OCI-LY7 (cell line): ENCODE data around the gene PCYT2. TPM values are rescaled to one million over a fixed set of nuclear protein-coding genes. Genes with fewer than 3 reads are reported as not detected.

Experiments
- BruUV-seq: library from RNA; stranded (reverse); fragments of 400-500 nt; replicated peaks from 2 replicates; lab custom pipeline; 2021; lab: Mats Ljungman, UMichigan
- CTCF ChIA-PET: fragments of 300-600 bp; sonication (Branson Sonifier 250); formaldehyde crosslinking; loops from one replicate; lab custom pipeline; 2022; ENCODE audit warnings: antibody characterized with exemption; ENCODE audit not compliant: unreplicated experiment; lab: Charles Lee
- POLR2A ChIA-PET: fragments of 300-600 bp; sonication (Branson Sonifier 250); formaldehyde crosslinking; loops from one replicate; lab custom pipeline; 2022; ENCODE audit warnings: antibody characterized with exemption; lab: Charles Lee
- DNase-seq: peaks from one replicate; pipeline ENCODE4 v3.0.0-alpha.2; 2015; ENCODE audit warnings: low spot score
- H2AFZ ChIP-seq: fragments of 200-600 bp; sonication (generic), shearing (Covaris generic); 2 replicates; pipeline ENCODE4 v1.6.1; 2014; ENCODE audit warnings: mild to moderate bottlenecking, antibody characterized with exemption, low read length, moderate library complexity
- H3K27ac ChIP-seq: fragments of 200-600 bp; sonication (generic); 2 replicates; pipeline ENCODE4 v1.5.1; 2014; ENCODE audit warnings: mixed run types, low read depth, mild to moderate bottlenecking, moderate library complexity, low read length, inconsistent platforms; ENCODE audit not compliant: poor library complexity, severe bottlenecking
- H3K36me3 ChIP-seq: fragments of 200-600 bp; sonication (generic); 2 replicates; pipeline ENCODE4 v1.6.1; 2014; ENCODE audit warnings: mild to moderate bottlenecking, antibody characterized with exemption, low read length, moderate library complexity, mixed read lengths; ENCODE audit not compliant: insufficient read depth
- H3K4me1 ChIP-seq: fragments of 200-600 bp; sonication (generic); 2 replicates; pipeline ENCODE4 v1.5.1; 2014; ENCODE audit warnings: mild to moderate bottlenecking, low read length; ENCODE audit not compliant: insufficient read depth, poor library complexity, severe bottlenecking
- H3K4me2 ChIP-seq: fragments of 200-600 bp; sonication (generic); 2 replicates; pipeline ENCODE4 v1.6.1; 2014; ENCODE audit warnings: mild to moderate bottlenecking, low read length
- H3K4me3 ChIP-seq: fragments of 200-600 bp; sonication (generic); 2 replicates; pipeline ENCODE4 v1.5.1; 2014; ENCODE audit warnings: mild to moderate bottlenecking, low read depth, low read length; ENCODE audit not compliant: poor library complexity, severe bottlenecking
- H3K79me2 ChIP-seq: fragments of 200-600 bp; sonication (generic); 2 replicates; pipeline ENCODE4 v1.6.1; 2016; ENCODE audit warnings: low read depth, mild to moderate bottlenecking, low read length, moderate library complexity, mixed read lengths; ENCODE audit not compliant: insufficient read depth
- H3K9me2 ChIP-seq: fragments of 200-600 bp; sonication (generic); 2 replicates; pipeline ENCODE4 v1.6.1; 2016; ENCODE audit warnings: mild to moderate bottlenecking, low read length, mixed read lengths; ENCODE audit not compliant: insufficient read depth
- H3K9me3 ChIP-seq: fragments of 200-600 bp; sonication (generic); 2 replicates; pipeline ENCODE4 v1.6.1; 2014; ENCODE audit warnings: mild to moderate bottlenecking, mixed run types, low read length, mixed read lengths
- H4K20me1 ChIP-seq: fragments of 200-600 bp; sonication (generic); 2 replicates; pipeline ENCODE4 v1.6.1; 2014; ENCODE audit warnings: mild to moderate bottlenecking, antibody characterized with exemption, low read length, moderate library complexity, mixed read lengths; ENCODE audit not compliant: insufficient read depth
- EZH2phosphoT487 ChIP-seq: fragments of 200-600 bp; sonication (generic); IDR thresholded peaks from 2 replicates; pipeline ENCODE4 v1.6.1; 2018; ENCODE audit warnings: low read depth, borderline replicate concordance, mild to moderate bottlenecking, mixed run types, antibody characterized with exemption, low read length, moderate library complexity, mixed read lengths
- intact Hi-C: fragments of 100-400 bp; cut with micrococcal nuclease; formaldehyde crosslinking; loops from one replicate; pipeline ENCODE4 v1.10.0; 2022; ENCODE audit not compliant: unreplicated experiment
- total RNA-seq, 2 experiments: library from RNA; depleted of rRNA in 1 of 2; stranded (reverse); fragments of >200 nt in 1 of 2; shearing (Covaris generic) in 1 of 2; gene quantifications; 2 replicates each; pipeline ENCODE4 v1.2.3, GENCODE V29; 2014 to 2022
- TF ChIP-seq, protein P1 (sequence below): fragments of 200-600 bp; sonication (generic); conservative IDR thresholded peaks from 2 replicates; pipeline ENCODE4 v1.5.1; 2014; ENCODE audit warnings: mild to moderate bottlenecking, antibody characterized with exemption, low read length, moderate library complexity, mixed read lengths

PCYT2 gene
- total RNA-seq, 2 experiments from 2014 or later = 70.1 to 104 TPM

GRCh38 chr17:81934098-81934757 lies 23.0 kb upstream of the PCYT2 start:
- no peaks in the 10 kb centered on the region for H3K9me2 ChIP-seq
- POLR2A ChIA-PET = interaction anchor here (0.5 kb wide), 2 partner anchors 33 to 56 kb away, joined by 3 to 5 read pairs; no protein-coding TSS in a partner anchor
- no peaks in the 10 kb centered on the region for H3K9me3 ChIP-seq
- H3K79me2 ChIP-seq = peaks cover 6% of the 10 kb centered on the region; the same call in 1 of the 2 replicates
- no peak overlapping the region for H3K4me3 ChIP-seq
- no TSS peak for BruUV-seq
- CTCF ChIA-PET = interaction anchor here (1.1 kb wide), 1 partner anchor 88 kb away, joined by 3 read pairs; the partner anchor contains the start of genes CENPX and LRRC45
- no peak overlapping the region for H3K4me2 ChIP-seq
- no peak for DNase-seq
- no peak overlapping the region for H2AFZ ChIP-seq
- TF ChIP-seq, protein P1, sequence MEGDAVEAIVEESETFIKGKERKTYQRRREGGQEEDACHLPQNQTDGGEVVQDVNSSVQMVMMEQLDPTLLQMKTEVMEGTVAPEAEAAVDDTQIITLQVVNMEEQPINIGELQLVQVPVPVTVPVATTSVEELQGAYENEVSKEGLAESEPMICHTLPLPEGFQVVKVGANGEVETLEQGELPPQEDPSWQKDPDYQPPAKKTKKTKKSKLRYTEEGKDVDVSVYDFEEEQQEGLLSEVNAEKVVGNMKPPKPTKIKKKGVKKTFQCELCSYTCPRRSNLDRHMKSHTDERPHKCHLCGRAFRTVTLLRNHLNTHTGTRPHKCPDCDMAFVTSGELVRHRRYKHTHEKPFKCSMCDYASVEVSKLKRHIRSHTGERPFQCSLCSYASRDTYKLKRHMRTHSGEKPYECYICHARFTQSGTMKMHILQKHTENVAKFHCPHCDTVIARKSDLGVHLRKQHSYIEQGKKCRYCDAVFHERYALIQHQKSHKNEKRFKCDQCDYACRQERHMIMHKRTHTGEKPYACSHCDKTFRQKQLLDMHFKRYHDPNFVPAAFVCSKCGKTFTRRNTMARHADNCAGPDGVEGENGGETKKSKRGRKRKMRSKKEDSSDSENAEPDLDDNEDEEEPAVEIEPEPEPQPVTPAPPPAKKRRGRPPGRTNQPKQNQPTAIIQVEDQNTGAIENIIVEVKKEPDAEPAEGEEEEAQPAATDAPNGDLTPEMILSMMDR = no peak
- no peak for TF ChIP-seq EZH2phosphoT487
- no peak overlapping the region for H3K27ac ChIP-seq
- H3K4me1 ChIP-seq = peaks cover 23% of the 10 kb centered on the region
- intact Hi-C loops = no loop called here
- peaks cover 30% of the 10 kb centered on the region for H3K36me3 ChIP-seq
- H4K20me1 ChIP-seq = no peaks in the 10 kb centered on the region

DNA sequence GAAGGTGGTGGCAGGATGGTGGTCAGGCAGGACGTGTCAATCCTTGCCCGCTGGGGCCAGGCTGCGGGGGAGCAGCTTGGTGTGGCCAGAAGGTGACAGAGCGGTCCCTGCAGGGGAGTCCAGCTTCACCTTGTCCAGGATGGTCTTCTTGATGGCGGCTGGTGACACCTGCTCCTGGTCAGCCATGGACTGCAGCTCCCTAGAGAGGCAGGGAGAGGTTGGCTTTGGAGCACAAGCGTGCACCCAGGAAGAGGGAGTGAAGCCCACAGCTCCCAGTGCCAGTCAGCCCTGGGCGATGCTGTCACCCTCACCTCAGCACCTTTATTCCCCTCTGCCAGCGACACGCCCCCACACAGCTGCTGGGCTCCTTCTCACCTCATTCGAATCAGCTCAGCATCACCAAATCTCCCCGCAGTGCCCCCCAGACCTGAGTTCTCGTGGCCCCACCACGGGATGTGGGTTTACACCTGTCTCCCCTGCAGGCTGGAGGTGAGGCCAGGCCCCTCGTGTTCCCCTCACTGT lies 22.0 kb upstream of the PCYT2 start:
- no peaks in the 10 kb centered on the region for H3K9me2 ChIP-seq
- ChIA-PET POLR2A (interaction anchor here (0.5 to 0.6 kb wide), 2 partner anchors 34 to 121 kb away, joined by 3 read pairs; no protein-coding TSS in a partner anchor), CTCF (no interaction called here)
- H3K4me1 ChIP-seq = peaks cover 29% of the 10 kb centered on the region
- no peak overlapping the region for H2AFZ ChIP-seq
- intact Hi-C loops = no loop called here
- DNase-seq = no peak
- TF ChIP-seq EZH2phosphoT487 = no peak
- no TSS peak for BruUV-seq
- H4K20me1 ChIP-seq = no peaks in the 10 kb centered on the region
- peaks cover 30% of the 10 kb centered on the region for H3K36me3 ChIP-seq
- no peak overlapping the region for H3K4me3 ChIP-seq
- no peak overlapping the region for H3K27ac ChIP-seq
- peaks cover 6% of the 10 kb centered on the region; the same call in 1 of the 2 replicates for H3K79me2 ChIP-seq
- no peaks in the 10 kb centered on the region for H3K9me3 ChIP-seq
- H3K4me2 ChIP-seq = no peak overlapping the region

DNA sequence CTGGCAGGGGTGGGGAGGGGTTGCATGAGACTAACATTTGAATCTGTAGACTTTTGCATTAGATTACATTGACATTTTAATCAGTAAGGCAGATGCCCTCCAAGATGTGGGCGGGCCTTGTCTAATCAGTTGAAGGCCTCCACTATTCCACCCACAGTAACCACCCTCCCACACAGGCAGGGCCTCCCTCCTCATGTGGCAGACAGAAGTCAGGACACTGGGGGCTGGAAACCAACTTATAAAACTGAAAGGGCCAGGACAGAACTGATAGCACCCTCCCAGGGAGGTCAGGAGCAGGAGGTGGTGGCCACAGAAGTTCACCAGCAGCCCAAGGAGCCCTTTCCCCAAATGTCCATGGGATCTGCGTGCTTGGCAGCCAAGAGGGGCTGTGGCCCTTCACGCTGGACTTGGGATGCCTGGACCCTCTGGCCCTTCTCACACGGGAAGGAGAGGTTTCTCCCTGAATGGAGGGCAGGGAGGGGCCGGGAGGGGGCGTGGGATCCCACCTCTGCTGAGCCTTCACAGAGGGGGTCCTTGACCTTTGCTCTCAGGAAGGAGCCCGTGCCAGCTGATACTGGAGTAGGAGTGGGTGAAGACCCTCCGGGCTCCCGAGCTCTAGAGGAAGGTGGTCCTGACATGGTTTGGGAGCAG lies 21.3 kb upstream of the PCYT2 start:
- Histone ChIP-seq H3K4me3 (no peak overlapping the region), H2AFZ (no peak overlapping the region), H3K9me2 (no peaks in the 10 kb centered on the region), H3K79me2 (peaks cover 6% of the 10 kb centered on the region; the same call in 1 of the 2 replicates), H3K27ac (no peak overlapping the region), H3K36me3 (peaks cover 30% of the 10 kb centered on the region), H4K20me1 (no peaks in the 10 kb centered on the region), H3K4me1 (peaks cover 23% of the 10 kb centered on the region), H3K4me2 (no peak overlapping the region), H3K9me3 (no peaks in the 10 kb centered on the region)
- peak; percentile 20 for DNase-seq
- intact Hi-C loops = no loop called here
- TF ChIP-seq, protein P1 = no peak
- no peak for TF ChIP-seq EZH2phosphoT487
- BruUV-seq = TSS peak; percentile 84
- POLR2A ChIA-PET = interaction anchor here (0.6 kb wide), 1 partner anchor 120 kb away, joined by 3 read pairs; no protein-coding TSS in a partner anchor
- CTCF ChIA-PET = no interaction called here
